H1 (cell line): ENCODE measurements around the gene DCHS1. TPM values are rescaled to one million over a fixed set of nuclear protein-coding genes. Genes with fewer than 3 reads are reported as not detected.

Experiments used
- CTCF ChIA-PET: fragments of 300-600 bp; sonication (Branson Sonifier 250); formaldehyde crosslinking; loops from one replicate; lab custom pipeline; 2021; ENCODE audit not compliant: partially characterized antibody; lab: Charles Lee
- POLR2A ChIA-PET: fragments of 300-600 bp; sonication (Branson Sonifier 250); formaldehyde crosslinking; loops from one replicate; lab custom pipeline; 2021; ENCODE audit warnings: inconsistent platforms; ENCODE audit not compliant: partially characterized antibody; lab: Charles Lee
- DNase-seq, 2 experiments: peaks; one replicate each; pipeline versions ENCODE4 v3.0.0 to v3.0.0-alpha.2; 2010 to 2022; ENCODE audit warnings: low spot score in 2 of 2, low read depth in 1 of 2, mixed read lengths in 1 of 2
- FAIRE-seq: peaks from 2 replicates; lab custom pipeline; 2011; peaks lifted over from hg19 to GRCh38; lab: Jason Lieb, UNC
- H2AFZ ChIP-seq: 2 replicates; pipeline ENCODE4 v1.8.1; 2012; ENCODE audit warnings: low read length, inconsistent platforms
- H2AK5ac ChIP-seq: 2 replicates; pipeline ENCODE4 v1.6.1; 2013; ENCODE audit warnings: low read depth, low read length
- H2BK120ac ChIP-seq: replicated peaks from 2 replicates; pipeline ENCODE3; 2013; ENCODE audit warnings: low read depth, low read length, inconsistent platforms
- H2BK12ac ChIP-seq: 2 replicates; pipeline ENCODE4 v1.6.1; 2013; ENCODE audit warnings: low read depth, low read length
- H2BK15ac ChIP-seq: 2 replicates; pipeline ENCODE4 v1.6.1; 2013; ENCODE audit warnings: low read length
- H2BK20ac ChIP-seq: 2 replicates; pipeline ENCODE4 v1.6.1; 2013; ENCODE audit warnings: low read length
- H2BK5ac ChIP-seq: 2 replicates; pipeline ENCODE4 v1.6.1; 2013; ENCODE audit warnings: low read depth, low read length
- H3K14ac ChIP-seq: 2 replicates; pipeline ENCODE4 v1.6.1; 2013; ENCODE audit warnings: inconsistent platforms; ENCODE audit not compliant: insufficient read length
- H3K18ac ChIP-seq: 2 replicates; pipeline ENCODE4 v1.6.1; 2013; ENCODE audit warnings: low read length; ENCODE audit errors: extremely low read depth
- H3K23ac ChIP-seq: 2 replicates; pipeline ENCODE4 v1.6.1; 2013; ENCODE audit warnings: inconsistent platforms; ENCODE audit not compliant: insufficient read length
- H3K23me2 ChIP-seq: 2 replicates; pipeline ENCODE4 v1.6.1; 2013; ENCODE audit warnings: low read depth, low read length
- H3K27ac ChIP-seq: 2 replicates; pipeline ENCODE4 v1.6.1; 2011; ENCODE audit warnings: low read depth, low read length, inconsistent platforms
- H3K27me3 ChIP-seq, 4 experiments: replicated peaks in 1 of 4; 1 replicate in 1 of 4; 2 replicates in 3 of 4; pipeline versions ENCODE4 v1.6.1 to v1.8.1; 2011 to 2013; ENCODE audit warnings: low read length in 3 of 4, mild to moderate bottlenecking in 3 of 4, inconsistent platforms in 2 of 4, mixed read lengths in 2 of 4, moderate library complexity in 1 of 4; ENCODE audit not compliant: control insufficient read depth in 3 of 4, insufficient read depth in 3 of 4; ENCODE audit errors: extremely low read depth in 1 of 4
- H3K36me3 ChIP-seq, 4 experiments: 2 replicates each; pipeline versions ENCODE4 v1.6.1 to v1.8.1; 2011 to 2013; ENCODE audit warnings: mild to moderate bottlenecking in 4 of 4, low read length in 3 of 4, moderate library complexity in 2 of 4, control low read depth in 1 of 4, inconsistent platforms in 1 of 4; ENCODE audit not compliant: insufficient read depth in 4 of 4, control insufficient read depth in 2 of 4
- H3K4ac ChIP-seq: replicated peaks from 2 replicates; pipeline ENCODE3; 2013; ENCODE audit warnings: low read length, low read depth, mixed read lengths, inconsistent platforms; ENCODE audit not compliant: insufficient read length
- H3K4me1 ChIP-seq, 4 experiments: replicated peaks in 1 of 4; 1 replicate in 1 of 4; 2 replicates in 3 of 4; pipeline versions ENCODE4 v1.6.1 to v1.8.1; 2011 to 2013; ENCODE audit warnings: low read length in 3 of 4, inconsistent platforms in 2 of 4, mixed read lengths in 1 of 4; ENCODE audit not compliant: insufficient read depth in 4 of 4, control insufficient read depth in 3 of 4
- H3K4me2 ChIP-seq, 2 experiments: 2 replicates each; pipeline versions ENCODE4 v1.6.1 to v1.8.1; 2011 to 2013; ENCODE audit warnings: low read depth in 2 of 2, low read length in 2 of 2, control low read depth in 1 of 2, inconsistent platforms in 1 of 2, mild to moderate bottlenecking in 1 of 2; ENCODE audit not compliant: insufficient read depth in 1 of 2
- H3K4me3 ChIP-seq, 4 experiments: fragments of 200-600, 300-600 bp in 1 of 4; sonication (generic), shearing (Covaris generic), sonication (Bioruptor Twin) in 1 of 4; 2 replicates each; pipeline versions ENCODE4 v1.5.1 to v1.8.1; 2011 to 2016; ENCODE audit warnings: low read length in 4 of 4, low read depth in 3 of 4, control low read depth in 2 of 4, inconsistent platforms in 2 of 4, mild to moderate bottlenecking in 2 of 4, mixed read lengths in 1 of 4, moderate library complexity in 1 of 4; ENCODE audit not compliant: insufficient read depth in 2 of 4; ENCODE audit errors: extremely low read depth in 1 of 4
- H3K56ac ChIP-seq: replicated peaks from 2 replicates; pipeline ENCODE3; 2013; ENCODE audit warnings: low read depth, mild to moderate bottlenecking, mixed read lengths, low read length, inconsistent platforms; ENCODE audit not compliant: insufficient read length
- H3K79me1 ChIP-seq: 2 replicates; pipeline ENCODE4 v1.6.1; 2013; ENCODE audit warnings: low read depth, low read length, control low read depth
- H3K79me2 ChIP-seq, 2 experiments: 2 replicates each; pipeline versions ENCODE4 v1.6.1 to v1.8.1; 2012 to 2013; ENCODE audit warnings: low read length in 2 of 2, mild to moderate bottlenecking in 2 of 2, inconsistent platforms in 1 of 2; ENCODE audit not compliant: insufficient read depth in 2 of 2, control insufficient read depth in 1 of 2
- H3K9ac ChIP-seq, 4 experiments: replicated peaks in 1 of 4; 1 replicate in 1 of 4; 2 replicates in 3 of 4; pipeline versions ENCODE4 v1.6.1 to v1.8.1; 2011 to 2013; ENCODE audit warnings: low read depth in 3 of 4, low read length in 3 of 4, control low read depth in 2 of 4, mild to moderate bottlenecking in 2 of 4, moderate library complexity in 2 of 4, inconsistent platforms in 1 of 4; ENCODE audit errors: extremely low read depth in 1 of 4
- H3K9me3 ChIP-seq, 2 experiments: 2 replicates each; pipeline versions ENCODE4 v1.6.1 to v1.8.1; 2012 to 2013; ENCODE audit warnings: mild to moderate bottlenecking in 2 of 2, moderate library complexity in 2 of 2, control low read depth in 1 of 2, inconsistent platforms in 1 of 2, low read depth in 1 of 2, low read length in 1 of 2, mixed read lengths in 1 of 2; ENCODE audit not compliant: insufficient read depth in 2 of 2
- H4K20me1 ChIP-seq, 2 experiments: replicated peaks in 1 of 2; 2 replicates each; pipeline versions ENCODE3 to v1.8.1; 2011 to 2013; ENCODE audit warnings: inconsistent platforms in 2 of 2, low read length in 2 of 2, mild to moderate bottlenecking in 1 of 2; ENCODE audit not compliant: insufficient read depth in 2 of 2, control insufficient read depth in 1 of 2
- H4K5ac ChIP-seq: 2 replicates; pipeline ENCODE4 v1.6.1; 2013; ENCODE audit warnings: low read length, low read depth, mixed read lengths, inconsistent platforms; ENCODE audit not compliant: insufficient read length
- H4K8ac ChIP-seq: 2 replicates; pipeline ENCODE4 v1.8.0; 2013; ENCODE audit warnings: mild to moderate bottlenecking, moderate library complexity, low read length, inconsistent platforms; ENCODE audit not compliant: insufficient read depth; ENCODE audit errors: extremely low read depth
- H4K91ac ChIP-seq: replicated peaks from 2 replicates; pipeline ENCODE3; 2013; ENCODE audit warnings: low read length, mixed read lengths, inconsistent platforms; ENCODE audit not compliant: insufficient read length
- CHD2 ChIP-seq: IDR thresholded peaks from 2 replicates; pipeline ENCODE4 v1.6.1; 2012; ENCODE audit warnings: low read length, improper control_type of control experiment
- KDM5A ChIP-seq: fragments of 200-600 bp; IDR thresholded peaks from 2 replicates; pipeline ENCODE4 v1.7.1; 2012; ENCODE audit warnings: mild to moderate bottlenecking, low read length, inconsistent platforms, mixed read lengths
- NANOG ChIP-seq: IDR thresholded peaks from 2 replicates; pipeline ENCODE4 v1.6.1; 2011; ENCODE audit warnings: low read length, low read depth, mild to moderate bottlenecking, inconsistent platforms; ENCODE audit not compliant: insufficient read depth, poor library complexity, severe bottlenecking
- RAD21 ChIP-seq, 2 experiments: IDR thresholded peaks in 1 of 2; conservative IDR thresholded peaks in 1 of 2; 2 replicates each; pipeline ENCODE4 v1.6.1; 2011; ENCODE audit warnings: low read depth in 2 of 2, low read length in 2 of 2, improper control_type of control experiment in 1 of 2, inconsistent platforms in 1 of 2, mild to moderate bottlenecking in 1 of 2, moderate library complexity in 1 of 2
- RBBP5 ChIP-seq: IDR thresholded peaks from 2 replicates; pipeline ENCODE4 v1.7.1; 2012; ENCODE audit warnings: low read depth, mild to moderate bottlenecking, inconsistent platforms, low read length, moderate library complexity, borderline replicate concordance
- SIX5 ChIP-seq: IDR thresholded peaks from 2 replicates; pipeline ENCODE4 v1.6.1; 2011; ENCODE audit warnings: mild to moderate bottlenecking, low read depth, low read length
- SP2 ChIP-seq: IDR thresholded peaks from 2 replicates; pipeline ENCODE4 v1.6.1; 2012; ENCODE audit warnings: mild to moderate bottlenecking, low read length, inconsistent platforms
- SP4 ChIP-seq: IDR thresholded peaks from 2 replicates; pipeline ENCODE4 v1.6.1; 2012; ENCODE audit warnings: low read length, inconsistent platforms
- SRF ChIP-seq: IDR thresholded peaks from 2 replicates; pipeline ENCODE4 v1.6.1; 2011; ENCODE audit warnings: mild to moderate bottlenecking, low read depth, low read length, moderate library complexity
- WGBS, 2 experiments: shearing (Covaris generic) in 1 of 2; methylation state at CpG; one replicate each; pipeline versions ENCODE4 v1.1.6 to v1.1.7; 2013 to 2015; ENCODE audit warnings: low lambda C conversion rate in 2 of 2, mixed read lengths in 2 of 2, inconsistent platforms in 1 of 2, low coverage in 1 of 2, missing lambda C conversion rate in 1 of 2; ENCODE audit not compliant: insufficient replicate concordance in 2 of 2, insufficient coverage in 1 of 2, insufficient read length in 1 of 2; ENCODE audit errors: extremely low coverage in 1 of 2, missing lambda C conversion rate in 1 of 2; 5-methylcytosine and 5-hydroxymethylcytosine counted together
- polyA plus RNA-seq, 7 experiments: library from polyadenylated mRNA; depleted of rRNA in 3 of 7; stranded (reverse) in 5 of 7; unstranded in 2 of 7; fragments of >200 nt in 5 of 7; fragments of 200-250 nt in 2 of 7; gene quantifications; 1 replicate in 5 of 7; 2 replicates in 1 of 7; 4 replicates in 1 of 7; pipeline versions ENCODE4 v1.2.1 to v1.2.3, GENCODE V29; 2011 to 2013; ENCODE audit warnings: missing spikeins in 2 of 7, mixed read lengths in 2 of 7
- total RNA-seq: library from RNA; stranded (reverse); fragmentation: NEBNext Ultra II Directional; extraction: Animal tissue kit (Norgen Biotek cat#: 25700); gene quantifications from 2 replicates; pipeline ENCODE4 v1.2.1, GENCODE V29; 2021

DCHS1 gene
- total and polyA plus RNA-seq, 2 of the 8 experiments (the other 6 are each of a cell fraction or from before 2014, with no cell fraction given), result 8.2 to 10.5 TPM

DNA sequence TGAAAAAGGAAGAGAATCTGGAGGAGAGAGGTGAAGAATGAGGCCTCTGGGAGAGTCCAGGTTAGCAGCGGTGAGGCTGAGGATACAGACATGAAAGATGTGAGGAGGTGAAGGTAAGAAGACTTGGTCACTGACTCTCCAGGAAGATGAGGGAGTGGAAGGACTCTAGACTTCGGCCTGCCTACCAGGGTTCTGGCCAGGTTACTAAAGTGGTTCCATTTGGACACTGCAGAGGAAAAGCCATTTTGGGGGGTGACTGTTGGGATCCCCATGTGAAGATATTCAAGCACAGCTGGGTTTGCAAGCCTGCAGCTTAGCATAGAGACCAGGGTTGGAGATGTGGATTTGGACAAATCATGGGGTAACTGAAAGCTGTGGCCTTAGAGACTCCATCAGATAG is 7.8 kb downstream of the DCHS1 start:
- Histone ChIP-seq H3K9ac (no peak overlapping the region), H3K4me3 (no peak overlapping the region), H3K79me2 (no peaks in the 10 kb centered on the region), H3K23ac (no peak overlapping the region), H2AK5ac (no peak overlapping the region), H3K27me3 (no peaks in the 10 kb centered on the region; a peak in 2 of 7 replicates), H3K4ac (no peak overlapping the region), H3K23me2 (no peaks in the 10 kb centered on the region), H3K27ac (no peak overlapping the region), H2AFZ (no peak overlapping the region), H4K5ac (no peak overlapping the region), H4K20me1 (no peaks in the 10 kb centered on the region), H4K91ac (no peak overlapping the region), H3K14ac (no peak overlapping the region), H3K18ac (no peak overlapping the region), H2BK12ac (no peak overlapping the region), H4K8ac (no peak overlapping the region), H3K4me2 (no peak overlapping the region), H3K56ac (no peak overlapping the region), H3K79me1 (no peaks in the 10 kb centered on the region), H2BK120ac (no peak overlapping the region), H2BK15ac (no peak overlapping the region), H3K4me1 (peaks cover 3 to 10% (median 5%) of the 10 kb centered on the region in 4 experiments; a peak in 6 of 7 replicates), H2BK20ac (no peak overlapping the region), H3K9me3 (no peaks in the 10 kb centered on the region), H2BK5ac (no peak overlapping the region), H3K36me3 (no peaks in the 10 kb centered on the region)
- CTCF ChIA-PET, result interaction anchor here (0.9 to 3.6 kb wide), 9 partner anchors 10 to 117 kb away, joined by 3 to 9 read pairs (median 4); no protein-coding TSS in a partner anchor
- FAIRE-seq (no peak), DNase-seq (no peak)
- POLR2A ChIA-PET, result interaction anchor here (0.8 to 2.9 kb wide), 3 partner anchors 19 to 36 kb away, joined by 3 to 15 read pairs (median 3); partner anchors contain the start of gene TAF10
- TF ChIP-seq KDM5A, result no peak
- no peak for TF ChIP-seq SRF
- TF ChIP-seq NANOG, result no peak
- no peak for TF ChIP-seq RAD21 (IDR thresholded peaks at IDR 0.05 in 1 of 2, conservative IDR thresholded peaks at IDR 0.05 in 1 of 2; ENCODE audit: low read depth in 2 of 2, low read length in 2 of 2)
- no peak for TF ChIP-seq CHD2
- TF ChIP-seq SP4, result no peak
- TF ChIP-seq RBBP5, result no peak
- no peak for TF ChIP-seq SIX5
- no peak for TF ChIP-seq SP2
- 83% methylated on average over 2 of the region's 2 CpGs; no CpG with 5 or more reads in 1 of the 2 experiments for WGBS, 2 experiments
